Measurements from ENCODE around the gene EPAS1. TPM values are rescaled to one million over a fixed set of nuclear protein-coding genes. Genes with fewer than 3 reads are reported as not detected.

Gene EPAS1
- total RNA-seq, 1 donor from 2014 or later: 1,419 TPM

- Histone ChIP-seq H3K4me3 (no peak overlapping the region), H3K36me3 (no peaks in the 10 kb centered on the region), H3K4me1 (peaks cover 14% of the 10 kb centered on the region), H3K27me3 (ENCODE audit: low read depth) (no peaks in the 10 kb centered on the region), H3K9me3 (no peaks in the 10 kb centered on the region), H3K27ac (no peak overlapping the region)
- intact Hi-C loops (cut with DNase I): no loop called here
- no peak for ATAC-seq
- no peak for DNase-seq
- no peak for TF ChIP-seq CTCF (IDR thresholded peaks at IDR 0.05)
Measured at GRCh38 chr2:46267616-46268015, 29.6 kb upstream of the EPAS1 start.

- no peak for DNase-seq
- H3K27me3 ChIP-seq (ENCODE audit: low read depth): no peaks in the 10 kb centered on the region
- TF ChIP-seq CTCF (IDR thresholded peaks at IDR 0.05): no peak
- ATAC-seq: peak in 1 of 2 donors; percentile 74
- H3K4me1 ChIP-seq: peaks cover 18% of the 10 kb centered on the region
- H3K9me3 ChIP-seq: no peaks in the 10 kb centered on the region
- no peak overlapping the region for H3K4me3 ChIP-seq
- H3K36me3 ChIP-seq: no peaks in the 10 kb centered on the region
- intact Hi-C loops (cut with DNase I): no loop called here
- no peak overlapping the region for H3K27ac ChIP-seq
Measured at GRCh38 chr2:46268196-46268595, 29.0 kb upstream of the EPAS1 start.

- Histone ChIP-seq H3K27me3 (ENCODE audit: low read depth) (no peaks in the 10 kb centered on the region), H3K4me1 (peaks cover 18% of the 10 kb centered on the region), H3K9me3 (no peaks in the 10 kb centered on the region), H3K36me3 (no peaks in the 10 kb centered on the region), H3K27ac (no peak overlapping the region), H3K4me3 (no peak overlapping the region)
- no peak for TF ChIP-seq CTCF (IDR thresholded peaks at IDR 0.05)
- intact Hi-C loops (cut with DNase I): no loop called here
- ATAC-seq: no peak
- DNase-seq: no peak
Measured at GRCh38 chr2:46269001-46269400, 28.2 kb upstream of the EPAS1 start.

GRCh38 chr2:46269544-46270273 is 27.5 kb upstream of the EPAS1 start:
- H3K4me1 ChIP-seq: peaks cover 22% of the 10 kb centered on the region
- H3K9me3 ChIP-seq: no peaks in the 10 kb centered on the region
- no peak for DNase-seq
- TF ChIP-seq CTCF (IDR thresholded peaks at IDR 0.05): no peak
- H3K4me3 ChIP-seq: no peak overlapping the region
- intact Hi-C loops (cut with DNase I): no loop called here
- no peaks in the 10 kb centered on the region for H3K36me3 ChIP-seq
- no peaks in the 10 kb centered on the region for H3K27me3 ChIP-seq (ENCODE audit: low read depth)
- no peak overlapping the region for H3K27ac ChIP-seq
- peak in 1 of 2 donors; percentile 18 for ATAC-seq

GRCh38 chr2:46270384-46270783 is 26.8 kb upstream of the EPAS1 start:
- ATAC-seq: no peak
- intact Hi-C loops (cut with DNase I): no loop called here

More at GRCh38 chr2:46270384-46270783, 26.8 kb upstream of the EPAS1 start:
- Histone ChIP-seq H3K27me3 (ENCODE audit: low read depth) (no peaks in the 10 kb centered on the region), H3K4me1 (peaks cover 26% of the 10 kb centered on the region), H3K27ac (no peak overlapping the region), H3K4me3 (no peak overlapping the region), H3K9me3 (no peaks in the 10 kb centered on the region), H3K36me3 (no peaks in the 10 kb centered on the region)
- DNase-seq: no peak
- no peak for TF ChIP-seq CTCF (IDR thresholded peaks at IDR 0.05)

Measured in lower lobe of right lung (tissue), 2 donors.